Endothelial cell of coronary artery (primary cell): ENCODE results near the gene PLEK2. TPM values are rescaled to one million over a fixed set of nuclear protein-coding genes. Genes with fewer than 3 reads are reported as not detected.

ENCODE experiments used
- total RNA-seq: library from RNA; depleted of rRNA; stranded (reverse); fragments of >200 nt; gene quantifications from 2 replicates; pipeline ENCODE4 v1.2.3, GENCODE V29; 2014

The PLEK2 gene, protein sequence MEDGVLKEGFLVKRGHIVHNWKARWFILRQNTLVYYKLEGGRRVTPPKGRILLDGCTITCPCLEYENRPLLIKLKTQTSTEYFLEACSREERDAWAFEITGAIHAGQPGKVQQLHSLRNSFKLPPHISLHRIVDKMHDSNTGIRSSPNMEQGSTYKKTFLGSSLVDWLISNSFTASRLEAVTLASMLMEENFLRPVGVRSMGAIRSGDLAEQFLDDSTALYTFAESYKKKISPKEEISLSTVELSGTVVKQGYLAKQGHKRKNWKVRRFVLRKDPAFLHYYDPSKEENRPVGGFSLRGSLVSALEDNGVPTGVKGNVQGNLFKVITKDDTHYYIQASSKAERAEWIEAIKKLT
- 13.1 and 18.7 TPM in 2 replicates for total RNA-seq

GRCh38 chr14:67411820-67412421 is at the start of gene PLEK2:
Gene PLEK2 (minus strand): TSS chr14:67412165. CDS start chr14:67412059, 106 bp downstream.

DNA sequence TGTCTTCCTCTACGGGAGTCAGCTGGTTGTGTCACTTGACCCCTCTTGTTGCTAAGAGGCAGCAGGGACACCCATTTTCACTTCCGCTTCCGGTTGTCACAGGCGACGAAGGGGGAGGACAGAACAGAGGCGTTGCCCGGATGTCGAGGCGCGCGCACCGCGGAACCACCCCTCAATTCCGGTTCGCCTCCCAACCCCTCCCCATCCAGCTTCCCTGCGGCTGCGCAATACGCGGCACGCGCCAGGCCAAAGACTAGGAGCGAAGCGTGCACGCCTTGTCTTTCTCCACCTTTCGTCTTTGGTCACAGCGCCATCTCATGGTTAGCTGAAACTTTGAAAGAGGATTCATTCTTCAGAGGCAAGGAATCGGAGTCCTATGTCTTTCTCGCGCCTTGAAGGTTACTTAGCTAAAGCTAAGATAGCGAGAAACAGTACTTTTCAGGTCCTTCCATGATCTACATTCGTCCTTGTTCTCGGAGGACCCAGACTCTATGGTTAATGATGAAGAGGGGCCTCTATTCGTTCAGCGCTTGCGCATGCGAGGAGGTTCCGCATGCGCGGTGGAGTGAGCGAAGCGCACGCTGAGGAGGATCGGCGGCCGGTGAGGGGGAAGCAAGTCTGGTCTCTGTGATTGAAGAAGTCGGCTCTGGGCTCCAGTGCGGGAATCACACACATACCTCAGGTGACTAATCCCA is 52.0 kb downstream of the PLEK2 start, which contains the start of the genes ATP6V1D and EIF2S1:
Gene ATP6V1D (minus strand): TSS at position 30 of the 695 bp plus-strand sequence. CDS start 106 bp downstream, outside the sequence.
Gene EIF2S1 (plus strand): TSS at position 554 of the 695 bp plus-strand sequence. CDS start 4,440 bp downstream, outside the sequence.

Other genes with a start within 250 kb of the PLEK2 start
- not detected in 2 replicates for gene GARIN2, start 222.7 kb downstream of the PLEK2 start, total RNA-seq
- gene PALS1, start 170.7 kb downstream of the PLEK2 start, total RNA-seq: 21.8 and 29.3 TPM in 2 replicates
- 96.8 and 102 TPM in 2 replicates for gene ATP6V1D, start 52.4 kb downstream of the PLEK2 start, total RNA-seq
- gene EIF2S1, start 51.8 kb downstream of the PLEK2 start, total RNA-seq: 333 and 396 TPM in 2 replicates
- gene TMEM229B, start 76.6 kb upstream of the PLEK2 start, total RNA-seq: under 0.01 and 0.19 TPM in 2 replicates
- 0.27 and 0.38 TPM in 2 replicates for gene PLEKHH1, start 121.1 kb upstream of the PLEK2 start, total RNA-seq
- 6.8 and 8.0 TPM in 2 replicates for gene PIGH, start 188.1 kb upstream of the PLEK2 start, total RNA-seq
- 15.1 and 22.9 TPM in 2 replicates for gene ARG2, start 207.8 kb upstream of the PLEK2 start, total RNA-seq